ENCODE results near the gene MLN.

MLN gene

DNA sequence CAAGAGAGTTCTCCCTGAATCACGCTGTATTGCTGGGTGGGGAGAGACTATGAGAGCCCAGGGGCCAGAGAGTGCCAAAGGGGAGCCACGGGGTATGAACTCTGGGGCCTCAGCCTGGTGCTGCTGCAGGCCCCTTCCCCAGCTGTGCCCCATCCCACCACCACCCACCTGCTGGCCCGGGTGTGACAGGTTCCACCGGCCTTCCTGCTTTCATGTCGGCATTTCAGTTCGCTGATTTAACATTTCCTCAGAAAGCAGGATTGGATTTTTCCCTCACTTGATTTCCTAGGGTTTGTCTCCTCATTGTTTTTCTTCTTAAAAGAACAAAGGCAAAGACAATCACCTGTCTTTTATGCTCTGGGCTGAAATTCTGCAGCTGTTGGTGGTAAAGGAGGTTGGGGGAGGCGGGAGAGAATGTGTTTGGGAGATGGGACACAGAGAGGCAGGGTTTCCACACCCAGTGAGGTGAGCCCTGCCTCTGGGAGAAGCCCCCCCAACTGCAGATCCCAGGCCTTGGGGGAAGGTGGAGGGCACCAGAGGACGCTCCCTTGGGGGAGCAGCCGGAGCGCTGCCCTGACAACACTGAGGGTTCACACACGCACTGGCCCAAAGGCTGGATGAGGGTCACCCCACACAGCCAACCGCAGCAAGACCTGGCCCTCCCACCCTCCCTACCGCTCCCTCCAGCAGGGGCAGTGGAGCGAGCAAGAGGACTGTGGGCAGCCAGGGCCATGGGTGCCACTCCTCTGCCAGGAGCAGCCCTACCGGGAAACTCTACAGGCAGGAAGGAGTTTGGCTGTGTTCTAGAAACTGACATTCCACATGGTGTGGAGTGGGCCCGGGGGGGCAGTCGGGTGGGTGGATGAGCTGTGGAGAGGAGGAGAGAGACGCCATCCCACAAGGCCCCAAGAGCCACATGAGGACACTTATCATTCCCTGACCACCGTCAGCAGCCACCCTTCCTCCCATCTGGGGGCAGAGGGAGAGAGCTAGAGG lies 10.5 kb upstream of the MLN start:
- no peak for DNase-seq

DNA sequence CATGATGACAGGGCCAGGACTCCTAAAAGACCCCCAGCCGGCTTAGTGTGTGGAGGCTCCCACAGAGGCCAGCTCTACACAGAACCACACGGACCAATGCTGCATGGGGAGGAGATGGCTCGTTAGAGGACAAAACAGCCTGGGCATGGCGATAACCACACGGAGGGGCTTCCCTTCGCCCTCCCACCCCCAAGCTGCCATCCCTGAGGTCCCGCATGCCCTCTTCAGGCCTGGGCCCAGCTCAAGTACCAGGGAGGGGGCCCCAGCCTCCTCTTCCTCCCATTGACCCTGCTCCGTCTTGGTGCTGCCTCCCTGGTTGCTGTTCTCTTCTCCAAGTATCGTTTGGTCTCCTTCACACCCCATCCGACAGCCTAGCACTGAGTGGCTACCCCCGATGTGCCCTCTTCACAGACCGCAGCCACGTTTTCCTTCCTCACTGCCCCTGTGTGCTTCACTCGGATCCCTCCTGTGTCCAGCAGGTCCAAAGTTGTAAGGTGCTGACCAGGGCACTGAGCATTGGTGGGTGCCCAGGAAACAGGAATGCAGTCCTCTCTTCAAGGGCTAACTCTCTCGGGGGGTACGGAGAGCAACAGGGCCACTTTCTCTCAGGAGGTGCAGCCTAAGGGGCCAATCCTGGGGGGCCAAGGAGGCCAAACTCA lies 9.6 kb upstream of the MLN start:
- no peak for DNase-seq

DNA sequence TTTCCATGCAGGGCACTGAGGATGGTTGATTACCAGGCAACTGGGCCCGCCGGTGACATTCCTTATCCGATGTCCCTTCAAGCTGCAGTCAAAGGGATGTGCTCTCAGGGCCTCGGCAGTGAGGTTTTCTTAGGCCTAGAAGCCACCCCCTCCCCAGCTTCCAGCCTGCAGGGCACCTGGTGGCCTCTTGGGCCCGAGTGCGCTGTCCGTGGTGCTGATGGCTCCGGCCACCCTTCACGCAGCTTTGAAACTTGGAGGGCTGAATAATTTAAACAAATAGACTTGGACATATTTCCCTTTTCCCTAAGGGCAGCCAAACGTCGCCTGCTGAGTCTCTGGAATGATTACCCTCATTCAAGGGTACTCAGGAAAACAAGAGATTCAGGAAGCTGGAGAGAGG lies 8.9 kb upstream of the MLN start:
- no peak for DNase-seq

DNA sequence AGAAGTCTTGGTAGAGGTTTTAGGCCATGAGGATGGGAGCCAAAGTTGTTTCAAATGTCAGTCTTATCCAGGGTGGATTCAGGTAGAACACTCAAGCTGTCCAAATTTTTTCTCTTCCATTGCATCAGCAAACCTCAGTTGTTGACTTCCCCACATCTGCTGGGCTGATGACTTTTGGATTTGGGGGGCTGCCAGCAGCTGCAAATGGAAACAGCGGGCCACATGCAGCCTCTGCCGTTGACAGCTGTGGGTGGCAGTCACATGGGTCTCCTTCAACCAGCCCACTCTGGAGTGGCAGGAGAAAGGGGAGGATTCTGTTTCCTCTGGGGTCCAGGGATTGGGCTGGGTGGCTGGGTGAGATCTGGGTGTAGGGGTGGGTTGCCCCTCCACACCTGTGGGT lies 5.8 kb upstream of the MLN start:
- DNase-seq: no peak

DNA sequence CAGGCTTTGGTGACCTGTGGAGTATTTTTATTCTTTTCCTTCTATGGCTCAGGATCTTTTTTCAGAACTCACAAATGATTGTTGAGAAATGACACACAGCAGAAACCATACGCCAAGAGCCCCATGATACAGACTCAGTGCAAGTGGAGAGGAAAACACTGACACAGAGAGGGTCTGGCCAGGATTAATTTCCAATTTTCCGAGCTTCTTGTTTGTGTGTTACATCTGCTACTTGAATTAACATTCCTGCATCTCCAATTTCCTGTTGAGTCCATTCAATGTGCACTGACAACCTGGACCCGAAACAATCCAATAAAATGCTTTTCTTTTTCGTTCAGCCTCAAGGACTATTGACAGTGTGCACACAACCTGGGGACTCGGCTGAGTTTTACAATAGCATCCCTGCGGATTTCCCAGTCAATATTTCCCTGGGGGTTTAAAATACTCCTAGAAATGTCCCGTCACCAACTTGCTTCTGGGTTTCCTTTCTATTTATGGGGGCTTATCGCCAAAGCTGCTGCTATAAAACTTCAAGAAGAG lies 4.9 kb upstream of the MLN start:
- DNase-seq: no peak

DNA sequence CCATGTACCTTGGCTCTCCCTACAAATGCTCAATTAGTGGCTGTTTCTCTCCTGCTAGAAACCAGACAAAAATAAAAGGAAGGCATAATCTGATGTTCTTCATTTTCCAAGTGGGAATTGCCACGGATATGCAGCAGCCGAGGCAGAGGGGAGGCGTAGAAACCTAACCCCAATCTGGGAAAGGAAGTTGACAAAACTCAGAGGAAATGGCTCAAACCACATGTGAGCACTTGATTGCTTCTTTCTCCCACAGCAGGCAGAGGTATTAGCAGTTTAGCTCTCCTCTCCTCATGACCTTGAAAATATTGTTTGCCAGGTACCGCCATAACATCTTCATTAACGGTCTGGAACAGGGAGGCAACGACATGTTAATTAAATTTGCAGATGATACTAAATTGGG lies 3.8 kb upstream of the MLN start:
- no peak for DNase-seq

DNA sequence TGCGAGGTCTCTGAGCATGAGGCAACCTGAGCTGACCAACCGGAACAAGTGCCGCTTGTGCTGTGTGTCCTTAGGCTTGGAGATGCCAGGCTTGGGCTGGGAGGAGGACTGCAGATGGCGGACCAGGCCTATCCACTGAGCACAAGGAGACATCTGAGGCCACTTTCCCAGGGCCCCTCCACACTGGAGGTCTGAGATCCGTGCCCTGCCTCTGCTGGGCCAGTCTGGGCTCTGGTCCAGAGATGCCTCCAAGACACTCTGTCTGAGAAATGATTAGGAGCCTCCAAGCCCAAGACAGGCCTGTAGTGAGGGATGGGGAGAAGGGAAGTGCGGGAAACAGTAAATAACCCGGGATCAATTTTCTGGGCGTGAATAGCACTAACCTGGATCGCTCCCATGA lies 3.0 kb upstream of the MLN start:
- no peak for DNase-seq

DNA sequence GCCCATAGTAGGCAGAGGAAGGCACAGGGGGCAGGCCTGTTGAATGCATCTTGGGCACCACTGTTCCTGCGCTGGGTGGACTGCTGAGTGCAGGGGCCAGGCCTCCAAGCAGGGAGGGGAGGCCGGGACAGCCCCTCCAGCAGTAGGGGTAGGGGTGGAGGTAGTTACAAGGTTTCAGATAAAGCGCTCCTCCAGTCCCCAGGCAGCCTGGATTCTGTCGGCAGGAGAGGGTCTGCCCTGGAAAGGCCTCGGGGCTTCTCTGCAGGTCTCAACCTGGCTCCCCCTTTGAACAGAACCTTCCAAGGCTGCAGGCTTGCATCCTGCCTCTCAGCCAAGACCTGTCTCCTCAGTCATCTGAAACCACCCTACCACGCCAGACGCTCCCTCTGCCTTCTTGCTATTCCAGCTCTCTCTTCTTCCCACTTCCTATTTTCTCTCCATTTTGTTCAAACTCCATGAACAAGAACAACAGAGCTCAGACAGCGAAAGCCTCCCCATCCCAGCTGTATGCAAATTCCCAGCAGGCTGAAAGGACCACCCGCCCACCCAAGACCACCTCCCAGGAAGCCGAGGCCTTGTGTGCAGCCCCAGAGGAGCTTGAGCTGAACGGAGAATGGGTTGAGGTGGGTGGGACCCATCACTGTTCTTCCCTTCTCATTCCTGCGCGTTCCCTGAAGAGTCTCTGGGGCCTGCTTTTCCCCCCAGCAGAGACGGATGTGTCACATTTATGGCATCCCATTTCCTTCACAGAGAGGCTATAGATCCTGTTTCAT lies 1.4 kb downstream of the MLN start:
- DNase-seq: no peak

DNA sequence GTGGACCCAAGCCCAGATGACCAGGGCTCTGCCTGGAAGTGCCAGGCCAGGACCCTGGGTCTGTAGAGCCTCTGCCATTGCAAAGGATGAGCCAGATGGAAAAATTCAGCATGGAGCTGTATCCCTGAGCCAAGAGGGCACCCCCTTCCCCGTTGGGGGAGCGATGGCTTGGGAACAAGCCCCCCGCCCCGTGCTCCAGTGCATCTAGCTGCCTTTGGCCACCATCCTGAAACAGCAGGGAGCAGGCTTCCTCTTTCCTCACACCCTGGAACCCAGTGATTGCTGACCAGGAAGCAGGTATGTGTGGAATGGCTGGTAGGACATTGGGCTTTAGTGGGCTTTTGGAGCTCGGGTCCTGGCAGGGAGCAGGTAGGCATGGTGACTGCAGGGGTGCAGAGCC lies 2.2 kb downstream of the MLN start:
- DNase-seq: no peak

DNA sequence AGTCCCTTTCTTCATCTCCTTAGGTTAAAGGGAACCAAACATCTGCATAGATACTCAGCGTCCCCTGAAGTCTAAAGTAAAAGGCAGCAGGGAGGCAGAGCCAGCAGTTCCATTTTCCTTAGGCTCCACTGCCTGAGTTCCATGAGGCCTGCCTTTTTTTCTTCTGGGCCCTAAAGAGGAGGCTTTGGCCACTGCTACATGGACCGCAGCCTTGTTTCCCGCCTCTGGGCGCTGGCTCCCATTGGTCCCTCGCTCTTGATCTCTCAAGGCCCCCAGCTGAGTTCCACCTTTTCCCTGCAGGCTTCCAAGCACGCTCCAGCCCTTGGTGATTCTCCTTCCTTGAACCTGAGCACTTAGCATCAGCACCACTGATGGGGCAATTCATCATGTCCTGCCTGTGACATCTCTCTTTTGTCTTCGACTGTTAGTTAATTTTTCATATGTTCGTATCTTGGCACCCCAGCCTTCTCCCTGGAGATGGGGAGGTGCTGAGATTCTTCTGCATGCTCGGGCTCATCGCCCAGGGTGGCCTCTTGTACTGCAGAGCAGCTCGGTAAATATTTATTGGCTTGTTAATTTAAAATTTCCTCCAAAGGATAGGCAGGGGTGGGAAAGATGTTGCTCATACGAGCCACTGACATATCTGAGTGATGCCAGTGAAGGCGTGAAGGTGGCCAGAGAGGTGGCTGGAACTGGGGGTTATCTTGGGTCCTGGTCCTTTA lies 3.4 kb downstream of the MLN start:
- DNase-seq: no peak

DNA sequence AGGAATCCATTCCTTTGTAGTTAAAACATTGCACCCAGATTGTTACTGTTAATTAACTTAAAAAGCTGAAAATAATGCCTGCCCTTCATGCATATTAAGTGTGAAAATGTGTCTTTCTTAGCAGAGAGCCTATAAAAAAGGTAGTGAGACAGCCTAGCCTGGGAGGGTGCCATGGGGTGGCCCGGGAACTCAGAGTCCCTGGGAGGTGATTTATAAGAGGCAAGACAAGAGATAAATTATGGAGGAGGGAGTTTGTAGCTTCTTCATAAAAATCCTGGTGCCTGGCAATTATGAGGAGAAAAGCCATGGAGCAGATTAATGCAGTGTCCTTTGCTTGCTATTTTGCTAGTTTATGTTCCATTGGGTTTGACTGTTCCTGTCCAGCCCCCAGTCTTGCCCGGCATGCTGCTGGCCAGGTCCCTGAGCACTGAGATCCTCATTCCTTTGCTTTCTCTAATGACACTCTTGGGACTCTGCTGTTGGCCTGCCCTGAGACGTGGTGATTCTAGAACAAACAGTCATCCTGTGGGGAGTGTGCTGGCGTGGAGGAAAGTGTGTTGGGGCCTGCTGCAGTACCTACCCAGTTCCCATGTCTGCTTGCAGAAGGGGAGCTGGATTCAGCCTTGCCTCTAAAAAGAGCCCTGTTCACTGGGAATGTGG lies 4.2 kb downstream of the MLN start:
- DNase-seq: no peak

DNA sequence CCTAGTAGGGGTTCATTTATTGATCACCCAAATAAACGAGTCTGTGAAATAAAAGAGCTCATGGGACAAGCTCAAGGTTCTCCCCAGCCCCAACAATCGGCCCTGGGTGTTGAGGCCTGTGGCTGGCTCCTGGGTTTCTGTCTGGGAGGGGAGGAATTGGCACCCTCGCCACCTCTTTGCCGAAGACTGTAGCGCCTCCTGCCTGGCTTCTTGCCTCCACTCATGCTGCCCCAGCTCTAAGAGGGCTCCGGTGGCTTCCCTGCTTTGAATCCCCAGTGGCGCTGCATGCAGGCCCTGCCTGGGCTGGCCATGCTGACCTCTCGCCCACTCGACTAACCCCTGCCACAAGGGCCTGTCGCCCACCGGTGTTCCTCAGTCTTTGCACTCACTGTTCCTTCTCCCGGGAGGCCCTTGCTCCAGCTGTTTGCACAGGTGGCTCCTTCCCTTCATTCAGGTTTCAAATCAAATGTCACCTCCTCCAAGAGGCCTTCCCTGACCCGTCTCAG lies 5.4 kb downstream of the MLN start:
- no peak for DNase-seq

DNA sequence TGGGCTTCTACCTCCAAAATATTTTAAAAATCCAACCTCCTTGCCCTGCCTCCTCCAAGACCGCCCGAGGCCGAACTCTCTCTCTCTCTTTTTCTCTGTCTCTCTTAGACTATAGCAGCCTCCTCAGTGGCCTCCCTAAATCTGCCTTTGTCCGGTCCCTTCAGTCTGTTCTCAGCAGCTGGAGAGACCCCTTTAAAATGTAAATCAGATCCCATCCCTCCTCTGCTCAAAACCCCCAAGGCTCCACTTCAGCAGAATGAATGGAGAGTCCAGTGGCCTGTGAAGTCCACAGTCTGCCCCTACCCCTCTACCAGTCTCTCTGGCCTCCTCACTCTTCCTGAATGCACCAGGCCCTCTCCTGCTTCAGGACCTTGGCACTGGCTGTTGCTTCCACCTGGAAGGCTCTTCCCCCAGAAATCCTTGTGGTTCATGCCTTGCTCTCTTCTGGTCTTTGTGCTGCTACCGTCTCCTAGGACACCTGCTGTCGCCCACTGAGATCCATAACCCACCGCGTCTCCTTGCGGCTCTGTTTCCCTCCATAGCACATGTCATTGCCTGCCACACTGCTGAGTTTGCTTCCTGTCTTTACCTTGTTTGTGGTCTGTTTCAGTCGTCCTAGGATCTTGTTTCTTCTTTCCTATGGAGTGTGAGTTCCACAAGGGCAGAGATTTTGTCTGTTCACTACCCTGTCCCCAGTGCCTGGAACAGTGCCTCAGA lies 6.0 kb downstream of the MLN start:
- no peak for DNase-seq

DNA sequence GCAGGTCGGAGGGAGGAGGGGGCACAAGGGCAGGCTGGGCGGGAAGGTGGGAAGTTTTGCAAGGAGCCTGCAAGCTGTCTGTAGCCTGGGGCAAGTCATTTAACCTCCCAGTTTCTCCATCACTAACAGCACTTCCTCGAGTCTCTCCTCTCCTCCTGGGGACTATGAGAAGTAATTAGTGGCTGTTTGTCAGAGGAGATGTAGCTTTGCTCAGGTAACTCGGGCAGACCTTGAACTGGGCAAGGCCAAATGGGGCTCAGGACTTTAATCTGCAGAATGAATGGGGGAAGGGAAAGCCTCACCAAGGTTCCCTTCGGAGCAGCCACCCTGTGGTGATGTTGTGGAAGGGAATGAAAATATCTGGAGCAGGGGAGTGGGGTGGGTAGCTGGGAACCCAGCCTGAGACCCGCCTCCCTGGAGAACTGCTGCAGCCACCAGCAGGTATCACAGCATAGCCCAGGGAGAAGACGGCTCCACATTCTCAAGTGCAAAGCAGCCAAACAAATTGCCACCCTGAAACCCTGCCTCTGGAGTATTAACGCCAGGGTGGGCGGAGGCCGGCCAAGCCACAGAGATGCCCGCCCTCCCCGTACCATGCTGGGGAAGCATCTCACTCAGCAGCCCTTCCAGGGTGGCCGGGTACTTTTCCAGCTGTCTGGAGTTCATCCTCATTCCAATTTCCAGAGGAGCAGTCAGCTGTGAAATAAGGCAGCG lies 8.7 kb downstream of the MLN start:
- DNase-seq: no peak

DNA sequence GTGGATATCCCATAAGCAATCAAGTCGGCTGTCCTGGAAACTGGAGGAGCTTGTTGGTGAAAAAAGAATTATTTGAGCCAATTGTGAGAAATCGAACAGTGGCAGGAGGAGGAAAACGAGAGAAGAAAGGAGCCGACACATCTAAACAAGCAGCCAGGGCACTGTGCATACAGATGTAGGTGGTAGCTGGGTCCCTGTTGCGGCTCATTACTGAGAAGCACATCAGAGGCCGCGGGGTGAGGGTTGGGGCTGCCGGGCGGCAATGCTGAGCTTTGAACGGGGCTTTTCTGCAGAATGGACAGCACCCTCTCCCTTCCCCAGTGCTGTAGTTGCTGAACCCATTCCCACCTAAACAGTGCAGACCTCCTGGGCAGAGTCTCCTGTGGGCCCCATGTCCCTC lies 10.8 kb downstream of the MLN start:
- DNase-seq: no peak

DNA sequence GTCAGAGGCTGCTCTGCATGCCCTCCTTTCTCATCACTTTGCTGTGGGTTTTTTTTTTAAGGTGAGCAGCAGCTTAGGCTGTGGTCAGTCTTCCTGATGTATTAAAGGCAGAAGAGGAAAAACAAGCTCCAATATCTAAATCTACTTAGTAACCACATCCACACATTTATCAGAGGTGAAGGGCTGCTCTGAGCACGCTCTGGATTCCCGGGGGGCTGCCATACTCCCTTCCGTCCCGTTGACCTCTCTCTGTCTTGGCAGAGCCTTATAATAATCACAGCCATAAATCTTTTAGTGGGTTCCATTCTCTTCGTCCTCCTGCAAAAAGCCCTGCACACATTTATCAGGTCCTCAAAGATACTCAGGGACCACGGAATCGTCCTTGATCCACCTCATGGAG lies 12.2 kb downstream of the MLN start:
- no peak for DNase-seq

DNA sequence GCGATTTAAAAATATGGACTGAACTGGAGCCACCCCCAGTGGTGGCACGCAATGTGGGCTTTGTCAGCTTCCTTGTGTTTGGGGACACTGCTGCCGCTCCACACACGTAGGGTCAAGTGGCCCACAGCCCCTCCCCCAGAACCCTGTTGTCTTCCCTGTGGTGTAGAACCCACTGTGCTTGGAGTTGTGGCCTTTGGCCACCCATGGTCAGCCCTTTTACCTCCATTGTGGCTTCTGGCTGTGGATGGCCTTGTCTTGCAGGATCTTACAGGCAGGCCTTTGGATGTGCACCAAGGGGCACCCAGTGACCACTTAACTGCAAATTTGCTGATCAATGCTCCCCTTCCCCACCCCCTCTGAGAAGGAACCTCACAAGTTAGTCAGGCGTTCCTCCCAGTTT lies 12.9 kb downstream of the MLN start:
- DNase-seq: no peak

DNA sequence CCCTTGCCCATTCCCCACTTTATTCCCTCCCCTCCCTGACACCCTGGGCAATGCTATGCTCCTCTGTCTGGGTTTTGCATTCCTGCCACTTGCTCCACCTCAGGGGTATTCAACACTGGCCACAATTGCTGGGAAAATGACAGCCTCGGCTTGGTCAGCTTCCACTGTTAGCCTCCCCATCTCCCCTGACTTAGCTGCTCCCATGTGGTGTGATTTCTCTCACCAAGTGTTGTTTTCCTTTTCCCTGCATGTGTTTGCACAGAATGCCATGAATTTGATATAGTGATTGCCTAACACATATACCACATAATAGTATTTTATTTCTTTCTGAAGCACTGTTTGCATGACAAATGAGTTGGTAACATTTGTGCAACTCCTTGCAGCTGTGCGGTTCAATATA lies 13.4 kb downstream of the MLN start:
- DNase-seq: no peak

DNA sequence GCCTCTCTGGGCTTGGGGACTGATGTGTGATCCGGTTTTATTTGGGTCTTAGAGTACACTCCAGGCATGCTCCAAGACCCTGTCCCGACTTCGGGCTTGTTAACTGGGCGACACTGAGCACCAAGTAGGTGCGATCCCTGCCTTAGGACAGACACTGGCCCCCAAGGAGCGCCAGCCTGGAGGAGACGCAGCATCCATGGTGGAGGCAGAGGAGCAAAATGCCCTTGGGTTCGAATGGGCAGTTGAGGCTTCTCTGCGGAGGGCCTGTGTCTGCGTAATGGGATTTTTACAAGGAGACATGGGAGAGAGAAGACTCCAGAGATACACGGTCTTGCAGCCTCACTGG lies 14.3 kb downstream of the MLN start:
- DNase-seq: no peak

DNA sequence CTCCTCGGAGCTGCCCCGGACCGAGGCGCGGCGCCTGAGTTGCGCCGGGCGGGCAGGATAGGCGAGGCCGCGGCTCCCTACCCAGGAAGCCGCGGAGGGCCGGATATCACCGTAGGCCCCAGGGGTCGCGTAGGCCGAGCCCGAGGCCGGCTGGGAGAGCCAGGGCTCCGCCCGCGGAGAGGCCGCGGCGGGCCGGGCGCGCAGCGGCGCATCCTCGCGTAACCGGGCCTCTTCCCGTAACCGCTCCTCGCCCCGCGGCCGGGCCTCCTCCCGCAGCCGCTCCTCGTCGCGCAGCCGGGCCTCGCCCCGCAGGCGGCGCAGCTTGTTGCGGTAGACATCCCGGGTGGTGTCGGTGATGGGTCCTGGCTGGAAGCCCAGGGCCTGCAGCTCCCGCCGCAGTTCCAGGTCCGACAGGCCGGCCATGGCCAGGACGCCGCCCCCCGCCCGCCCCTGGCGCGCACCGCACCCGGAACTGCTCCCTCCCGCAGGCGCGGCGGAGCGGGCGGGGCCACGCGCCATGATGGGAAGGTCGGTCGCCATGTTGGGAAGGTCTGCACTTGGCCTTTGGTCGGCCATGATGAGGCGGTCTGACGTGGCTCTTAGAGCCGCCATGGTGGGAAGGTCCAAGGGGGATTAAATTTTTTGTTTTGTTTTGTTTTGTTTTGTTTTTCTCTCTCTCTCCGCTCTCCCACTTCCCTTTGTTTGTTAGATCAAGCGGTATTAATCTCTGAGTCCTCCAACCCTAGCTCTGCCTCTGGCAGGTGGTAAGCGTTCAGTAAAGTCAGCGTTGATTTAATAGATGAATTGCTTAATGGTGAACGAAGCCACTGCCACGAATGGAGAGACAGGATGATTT lies 14.9 kb downstream of the MLN start, which contains the start of gene LEMD2:
LEMD2 (minus strand) TSS at position 437 of the 856 bp plus-strand sequence; CDS start at position 423, 14 bp downstream.
- DNase-seq: peak; percentile 83
